K562 (cell line): ENCODE results near the gene SLC1A1. TPM values are rescaled to one million over a fixed set of nuclear protein-coding genes. Genes with fewer than 3 reads are reported as not detected.

ENCODE experiments used
- ATAC-seq: fragments of 200-7000 bp; cut with Tn5 transposase; 3 replicates; pipeline ENCODE4 v1.9.1; 2020; ENCODE audit warnings: moderate library complexity
- BruUV-seq: library from RNA; stranded (reverse); fragments of 400-500 nt; replicated peaks from 2 replicates; lab custom pipeline; 2021; lab: Mats Ljungman, UMichigan
- CTCF ChIA-PET: fragments of 300-600 bp; formaldehyde crosslinking; extraction: SDS; loops from one replicate; lab custom pipeline; 2021; ENCODE audit warnings: low intra/inter-chr PET ratio; lab: Yijun Ruan, JAX
- POLR2A ChIA-PET: fragments of 300-600, 350-650 bp; sonication (Branson Sonifier 250); formaldehyde crosslinking; extraction: SDS; loops from one replicate; lab custom pipeline; 2021; ENCODE audit warnings: antibody characterized with exemption, inconsistent platforms; lab: Yijun Ruan, JAX
- DNase-seq, 4 experiments: peaks; one replicate each; pipeline versions ENCODE4 v3.0.0 to v3.0.0-alpha.2; 2011 to 2018; ENCODE audit warnings: low spot score in 3 of 4, mixed read lengths in 3 of 4; ENCODE audit errors: extremely low read depth in 1 of 4
- FAIRE-seq: peaks from 2 replicates; lab custom pipeline; 2011; peaks lifted over from hg19 to GRCh38; lab: Jason Lieb, UNC
- H2AFZ ChIP-seq: 2 replicates; pipeline ENCODE4 v1.6.0; 2011; ENCODE audit warnings: low read depth, low read length, control low read depth, inconsistent platforms
- H3K27ac ChIP-seq: fragments of 200-600 bp; 3 replicates; pipeline ENCODE4 v1.8.0; 2011; ENCODE audit warnings: low read depth, mild to moderate bottlenecking, control low read depth, inconsistent platforms, low read length, moderate library complexity, mixed read lengths; ENCODE audit errors: extremely low read depth
- H3K27me3 ChIP-seq, 2 experiments: fragments of 300-600 bp in 1 of 2; 2 replicates in 1 of 2; 3 replicates in 1 of 2; pipeline versions ENCODE4 v1.6.0 to v1.8.0; 2011; ENCODE audit warnings: inconsistent platforms in 2 of 2, low read length in 2 of 2, mild to moderate bottlenecking in 1 of 2, mixed read lengths in 1 of 2, moderate library complexity in 1 of 2; ENCODE audit not compliant: control insufficient read depth in 2 of 2, insufficient read depth in 2 of 2
- H3K36me3 ChIP-seq: fragments of 300-600 bp; 3 replicates; pipeline ENCODE4 v1.8.0; 2011; ENCODE audit warnings: mild to moderate bottlenecking, low read length, inconsistent platforms; ENCODE audit not compliant: control insufficient read depth, insufficient read depth
- H3K4me1 ChIP-seq, 2 experiments: fragments of 200-600 bp in 1 of 2; replicated peaks in 1 of 2; 2 replicates in 1 of 2; 3 replicates in 1 of 2; pipeline versions ENCODE4 v1.5.1 to v1.8.0; 2011; ENCODE audit warnings: inconsistent platforms in 2 of 2, low read length in 2 of 2, mild to moderate bottlenecking in 1 of 2, mixed read lengths in 1 of 2, moderate library complexity in 1 of 2; ENCODE audit not compliant: control insufficient read depth in 2 of 2, insufficient read depth in 2 of 2
- H3K4me2 ChIP-seq: 2 replicates; pipeline ENCODE4 v1.6.1; 2011; ENCODE audit warnings: low read length, control low read depth, inconsistent platforms, mixed read lengths; ENCODE audit not compliant: insufficient read depth
- H3K4me3 ChIP-seq: fragments of 200-600 bp; sonication (generic), shearing (Covaris generic); 2 replicates; pipeline ENCODE4 v1.5.1; 2016; ENCODE audit warnings: control low read depth, inconsistent platforms
- H3K79me2 ChIP-seq: fragments of 200-600 bp; 3 replicates; pipeline ENCODE4 v1.8.0; 2011; ENCODE audit warnings: low read length, inconsistent platforms; ENCODE audit not compliant: control insufficient read depth, insufficient read depth
- H3K9ac ChIP-seq, 2 experiments: 2 replicates each; pipeline versions ENCODE4 v1.6.0 to v1.6.1; 2011; ENCODE audit warnings: low read depth in 2 of 2, low read length in 2 of 2, control low read depth in 1 of 2, inconsistent platforms in 1 of 2, mild to moderate bottlenecking in 1 of 2, mixed read lengths in 1 of 2; ENCODE audit not compliant: insufficient read depth in 1 of 2
- H3K9me1 ChIP-seq: one replicate; pipeline ENCODE4 v1.6.0; 2011; ENCODE audit warnings: inconsistent platforms, mild to moderate bottlenecking, low read length, moderate library complexity; ENCODE audit not compliant: control insufficient read depth, insufficient read depth
- H3K9me3 ChIP-seq: replicated peaks from 2 replicates; pipeline ENCODE4 v1.5.1; 2011; ENCODE audit warnings: low read depth, low read length, inconsistent platforms; ENCODE audit not compliant: control insufficient read depth, insufficient read depth
- H4K20me1 ChIP-seq: replicated peaks from 2 replicates; pipeline ENCODE4 v1.6.1; 2011; ENCODE audit warnings: low read length, inconsistent platforms, mixed read lengths; ENCODE audit not compliant: control insufficient read depth, insufficient read depth
- SAFB2 ChIP-seq: fragments of 200-400 bp; formaldehyde crosslinking; IDR thresholded peaks from 2 replicates; pipeline ENCODE4 v1.6.1; 2018; ENCODE audit warnings: borderline replicate concordance, low read length, low read depth, moderate library complexity; ENCODE audit not compliant: severe bottlenecking
- WGBS: fragments of 100-300 bp; shearing (Covaris generic); methylation state at CpG from one replicate; pipeline ENCODE4 v1.1.6; 2016; ENCODE audit warnings: low coverage, mixed read lengths; ENCODE audit not compliant: insufficient coverage; ENCODE audit errors: missing lambda C conversion rate; 5-methylcytosine and 5-hydroxymethylcytosine counted together
- in situ Hi-C: fragments of 300-500 bp; cut with MboI; formaldehyde crosslinking; loops from 4 replicates; pipeline ENCODE4 v1.15.0; 2018; ENCODE audit warnings: inconsistent platforms, mixed read lengths
- intact Hi-C: fragments of 100-400 bp; cut with micrococcal nuclease; formaldehyde crosslinking; loops from 2 replicates; pipeline ENCODE4 v1.14.2; 2022
- polyA plus RNA-seq, 8 experiments: library from polyadenylated mRNA; depleted of rRNA in 4 of 8; stranded (reverse) in 5 of 8; unstranded in 3 of 8; fragments of >200 nt; fragmentation: Nextera tagmentation in 2 of 8; fragmentation: Illumina TruSeq in 1 of 8; extraction: Ambion mirVana in 2 of 8; extraction: Trizol in 1 of 8; gene quantifications; 2 replicates each; pipeline versions ENCODE4 v1.2.1 to v1.2.3, GENCODE V29; 2011 to 2014; ENCODE audit warnings: inconsistent platforms in 1 of 8, missing spikeins in 1 of 8
- total RNA-seq, 7 experiments: library from RNA; depleted of rRNA in 6 of 7; stranded (reverse); fragments of >200 nt in 6 of 7; fragmentation: Illumina TruSeq in 2 of 7; extraction: Trizol in 2 of 7; gene quantifications; 2 replicates each; pipeline versions ENCODE4 v1.2.1 to v1.2.3, GENCODE V29; 2011 to 2021; ENCODE audit warnings: low replicate concordance in 1 of 7
- TF ChIP-seq, protein P1 (sequence below): fragments of 250-450 bp; sonication (Bioruptor Pico); IDR thresholded peaks from 2 replicates; pipeline ENCODE4 v1.5.1; 2021; ENCODE audit warnings: mild to moderate bottlenecking

The SLC1A1 gene
- total and polyA plus RNA-seq, 9 of the 15 experiments (the other 6 are each of a cell fraction or from before 2014, with no cell fraction given), result 0.11 to 0.16 TPM; not detected in 7

DNA sequence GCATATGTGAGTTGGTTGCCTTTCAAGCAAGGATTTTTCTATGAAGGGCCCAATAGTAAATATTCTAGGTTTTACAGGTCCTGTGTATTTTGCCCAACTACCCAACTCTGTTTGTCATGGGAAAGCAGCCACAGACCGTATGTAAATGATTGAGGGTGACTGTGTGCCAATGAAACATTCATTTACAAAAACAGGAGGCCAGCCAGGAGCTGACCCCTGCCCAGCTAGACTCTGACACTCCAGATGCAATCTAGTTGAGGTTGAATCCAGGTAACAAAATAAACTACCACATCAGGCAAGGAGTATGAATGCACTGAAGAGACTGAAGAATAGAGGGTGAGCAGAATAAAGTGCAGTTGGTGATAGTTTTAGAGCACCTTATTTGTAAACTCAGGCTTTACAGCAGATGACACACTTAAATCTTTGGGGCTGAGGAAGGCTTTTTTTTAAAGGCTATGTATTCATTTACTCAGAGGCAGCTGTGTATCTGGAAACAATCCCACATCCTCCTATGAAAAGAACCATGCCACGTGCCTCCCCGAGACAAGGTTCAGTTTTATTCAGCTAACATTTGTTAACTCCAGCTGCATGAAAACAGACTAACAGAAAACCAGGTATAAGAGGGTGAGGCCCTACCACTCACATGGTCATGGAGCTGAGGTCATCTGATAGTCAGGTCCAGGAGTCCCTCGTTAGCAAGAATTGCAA lies 60.7 kb downstream of the SLC1A1 start:
- ChIA-PET CTCF (no interaction called here), POLR2A (no interaction called here)
- H4K20me1 ChIP-seq, result no peaks in the 10 kb centered on the region
- H3K9me1 ChIP-seq, result no peaks in the 10 kb centered on the region
- in situ Hi-C loops, result no loop called here
- H2AFZ ChIP-seq, result no peak overlapping the region
- no peaks in the 10 kb centered on the region for H3K4me1 ChIP-seq
- H3K79me2 ChIP-seq, result no peaks in the 10 kb centered on the region
- H3K27ac ChIP-seq, result no peak overlapping the region
- H3K36me3 ChIP-seq, result no peaks in the 10 kb centered on the region
- 4% methylated on average over 4 of the region's 4 CpGs for WGBS
- no peak overlapping the region for H3K4me2 ChIP-seq
- H3K4me3 ChIP-seq, result no peak overlapping the region
- DNase-seq, result no peak
- H3K9ac ChIP-seq, result no peak overlapping the region
- intact Hi-C loops, result no loop called here
- ATAC-seq, result no peak
- H3K27me3 ChIP-seq, result 0 out of 5 replicates have a peak, but pooled peaks cover 0 to 2% of the 10 kb centered on the region in 2 experiments
- BruUV-seq, result no TSS peak
- TF ChIP-seq, protein P1, sequence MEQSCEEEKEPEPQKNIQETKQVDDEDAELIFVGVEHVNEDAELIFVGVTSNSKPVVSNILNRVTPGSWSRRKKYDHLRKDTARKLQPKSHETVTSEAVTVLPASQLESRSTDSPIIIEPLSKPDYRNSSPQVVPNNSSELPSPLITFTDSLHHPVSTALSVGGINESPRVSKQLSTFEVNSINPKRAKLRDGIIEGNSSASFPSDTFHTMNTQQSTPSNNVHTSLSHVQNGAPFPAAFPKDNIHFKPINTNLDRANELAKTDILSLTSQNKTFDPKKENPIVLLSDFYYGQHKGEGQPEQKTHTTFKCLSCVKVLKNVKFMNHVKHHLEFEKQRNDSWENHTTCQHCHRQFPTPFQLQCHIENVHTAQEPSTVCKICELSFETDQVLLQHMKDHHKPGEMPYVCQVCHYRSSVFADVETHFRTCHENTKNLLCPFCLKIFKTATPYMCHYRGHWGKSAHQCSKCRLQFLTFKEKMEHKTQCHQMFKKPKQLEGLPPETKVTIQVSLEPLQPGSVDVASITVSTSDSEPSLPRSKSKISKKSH, result no peak
- TF ChIP-seq, all 486 proteins: peak for 0
- no peaks in the 10 kb centered on the region for H3K9me3 ChIP-seq
- FAIRE-seq, result no peak

DNA sequence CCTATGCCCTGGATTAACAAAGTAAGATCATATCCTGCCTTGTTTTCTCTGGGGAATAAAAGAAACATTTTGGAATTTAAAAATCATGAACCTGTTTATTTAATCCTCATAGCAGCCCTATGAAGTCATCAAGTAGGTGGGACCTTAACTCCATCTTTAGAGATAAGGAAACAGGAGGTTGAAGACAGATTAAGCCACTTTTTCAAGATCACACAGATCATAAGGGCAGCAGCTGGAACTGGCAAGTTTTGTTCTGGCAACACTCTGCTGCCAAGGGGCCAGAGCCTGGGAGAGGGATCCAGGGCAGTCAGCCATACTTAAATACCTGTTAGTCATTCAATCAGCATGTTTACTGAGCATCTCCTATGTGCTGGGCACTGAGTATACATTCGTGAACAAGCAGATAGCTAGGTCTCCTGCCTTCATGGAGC lies 63.7 kb downstream of the SLC1A1 start:
- Histone ChIP-seq H2AFZ (no peak overlapping the region), H3K9me3 (no peaks in the 10 kb centered on the region), H4K20me1 (no peaks in the 10 kb centered on the region), H3K36me3 (no peaks in the 10 kb centered on the region), H3K4me1 (no peaks in the 10 kb centered on the region), H3K9me1 (no peaks in the 10 kb centered on the region), H3K27ac (no peak overlapping the region), H3K4me3 (no peak overlapping the region), H3K27me3 (peaks cover 2 to 3% of the 10 kb centered on the region in 2 experiments; a peak in 1 of 5 replicates), H3K9ac (no peak overlapping the region), H3K79me2 (no peaks in the 10 kb centered on the region), H3K4me2 (no peak overlapping the region)
- DNase-seq, result no peak
- ChIA-PET POLR2A (no interaction called here), CTCF (no interaction called here)
- no peak for ATAC-seq
- no TSS peak for BruUV-seq
- intact Hi-C loops, result no loop called here
- TF ChIP-seq SAFB2, result no peak
- in situ Hi-C loops, result no loop called here
- FAIRE-seq, result no peak
- WGBS, result 0% methylated on average over 1 of the region's 1 CpG
